Measurements from ENCODE around the gene CFAP221.
A peak's percentile ranks its signal among the peaks of the same experiment; 100 is the strongest.

Gene CFAP221

GRCh38 chr2:119702918-119703401 lies 158.7 kb downstream of the CFAP221 start:
- Histone ChIP-seq H3K27me3 (ENCODE audit: insufficient read depth, low read length, poor library complexity, severe bottlenecking) (no peaks in the 10 kb centered on the region), H3K79me2 (ENCODE audit: insufficient read depth, low read length) (no peaks in the 10 kb centered on the region), H3K4me1 (ENCODE audit: insufficient read depth, low read length, poor library complexity, severe bottlenecking) (no peaks in the 10 kb centered on the region), H3K9me2 (replicated peaks; ENCODE audit: low read depth, low read length) (no peaks in the 10 kb centered on the region), H3K9me3 (ENCODE audit: insufficient read depth, low read depth, low read length) (no peaks in the 10 kb centered on the region; the same call in 1 of the 2 replicates), H3F3A (ENCODE audit: low read depth) (no peaks in the 10 kb centered on the region), H2AFZ (ENCODE audit: low read length) (peak overlapping the region; percentile 71), H3K4me2 (ENCODE audit: low read depth, low read length, poor library complexity, severe bottlenecking) (no peak overlapping the region), H3K9ac (ENCODE audit: low read depth, low read length, poor library complexity, severe bottlenecking) (no peak overlapping the region), H4K20me1 (ENCODE audit: insufficient read depth, low read length, poor library complexity, severe bottlenecking) (no peaks in the 10 kb centered on the region), H3K4me3 (ENCODE audit: low read length, poor library complexity, severe bottlenecking) (no peak overlapping the region), H3K36me3 (ENCODE audit: insufficient read depth, low read length) (no peaks in the 10 kb centered on the region)
- TF ChIP-seq EZH2phosphoT487 (IDR thresholded peaks at IDR 0.05; ENCODE audit: borderline replicate concordance) (no peak), CTCF (conservative IDR thresholded peaks at IDR 0.05; ENCODE audit: low read length) (peak; percentile 97)

GRCh38 chr2:119703526-119703925 lies 159.3 kb downstream of the CFAP221 start:
- Histone ChIP-seq H3K9me3 (ENCODE audit: insufficient read depth, low read depth, low read length) (no peaks in the 10 kb centered on the region; the same call in 1 of the 2 replicates), H3K9me2 (replicated peaks; ENCODE audit: low read depth, low read length) (no peaks in the 10 kb centered on the region), H3F3A (ENCODE audit: low read depth) (no peaks in the 10 kb centered on the region), H3K9ac (ENCODE audit: low read depth, low read length, poor library complexity, severe bottlenecking) (no peak overlapping the region), H3K79me2 (ENCODE audit: insufficient read depth, low read length) (no peaks in the 10 kb centered on the region), H3K4me3 (ENCODE audit: low read length, poor library complexity, severe bottlenecking) (no peak overlapping the region), H3K4me2 (ENCODE audit: low read depth, low read length, poor library complexity, severe bottlenecking) (no peak overlapping the region), H3K27me3 (ENCODE audit: insufficient read depth, low read length, poor library complexity, severe bottlenecking) (no peaks in the 10 kb centered on the region), H2AFZ (ENCODE audit: low read length) (no peak overlapping the region; the same call in 1 of the 2 replicates), H3K4me1 (ENCODE audit: insufficient read depth, low read length, poor library complexity, severe bottlenecking) (no peaks in the 10 kb centered on the region), H3K36me3 (ENCODE audit: insufficient read depth, low read length) (no peaks in the 10 kb centered on the region), H4K20me1 (ENCODE audit: insufficient read depth, low read length, poor library complexity, severe bottlenecking) (no peaks in the 10 kb centered on the region)
- TF ChIP-seq CTCF (conservative IDR thresholded peaks at IDR 0.05; ENCODE audit: low read length) (no peak), EZH2phosphoT487 (IDR thresholded peaks at IDR 0.05; ENCODE audit: borderline replicate concordance) (no peak)

GRCh38 chr2:119704670-119705120 lies 160.4 kb downstream of the CFAP221 start:
- Histone ChIP-seq H3K4me2 (ENCODE audit: low read depth, low read length, poor library complexity, severe bottlenecking) (no peak overlapping the region), H4K20me1 (ENCODE audit: insufficient read depth, low read length, poor library complexity, severe bottlenecking) (no peaks in the 10 kb centered on the region), H3K27me3 (ENCODE audit: insufficient read depth, low read length, poor library complexity, severe bottlenecking) (no peaks in the 10 kb centered on the region), H3K9me2 (replicated peaks; ENCODE audit: low read depth, low read length) (no peaks in the 10 kb centered on the region), H3F3A (ENCODE audit: low read depth) (no peaks in the 10 kb centered on the region), H3K79me2 (ENCODE audit: insufficient read depth, low read length) (no peaks in the 10 kb centered on the region), H2AFZ (ENCODE audit: low read length) (no peak overlapping the region), H3K4me1 (ENCODE audit: insufficient read depth, low read length, poor library complexity, severe bottlenecking) (no peaks in the 10 kb centered on the region), H3K9me3 (ENCODE audit: insufficient read depth, low read depth, low read length) (no peaks in the 10 kb centered on the region; the same call in 1 of the 2 replicates), H3K4me3 (ENCODE audit: low read length, poor library complexity, severe bottlenecking) (no peak overlapping the region), H3K36me3 (ENCODE audit: insufficient read depth, low read length) (no peaks in the 10 kb centered on the region), H3K9ac (ENCODE audit: low read depth, low read length, poor library complexity, severe bottlenecking) (no peak overlapping the region)
- TF ChIP-seq CTCF (conservative IDR thresholded peaks at IDR 0.05; ENCODE audit: low read length) (no peak), EZH2phosphoT487 (IDR thresholded peaks at IDR 0.05; ENCODE audit: borderline replicate concordance) (no peak)
